ENCODE measurements around the gene ASCC3.

Gene ASCC3

DNA sequence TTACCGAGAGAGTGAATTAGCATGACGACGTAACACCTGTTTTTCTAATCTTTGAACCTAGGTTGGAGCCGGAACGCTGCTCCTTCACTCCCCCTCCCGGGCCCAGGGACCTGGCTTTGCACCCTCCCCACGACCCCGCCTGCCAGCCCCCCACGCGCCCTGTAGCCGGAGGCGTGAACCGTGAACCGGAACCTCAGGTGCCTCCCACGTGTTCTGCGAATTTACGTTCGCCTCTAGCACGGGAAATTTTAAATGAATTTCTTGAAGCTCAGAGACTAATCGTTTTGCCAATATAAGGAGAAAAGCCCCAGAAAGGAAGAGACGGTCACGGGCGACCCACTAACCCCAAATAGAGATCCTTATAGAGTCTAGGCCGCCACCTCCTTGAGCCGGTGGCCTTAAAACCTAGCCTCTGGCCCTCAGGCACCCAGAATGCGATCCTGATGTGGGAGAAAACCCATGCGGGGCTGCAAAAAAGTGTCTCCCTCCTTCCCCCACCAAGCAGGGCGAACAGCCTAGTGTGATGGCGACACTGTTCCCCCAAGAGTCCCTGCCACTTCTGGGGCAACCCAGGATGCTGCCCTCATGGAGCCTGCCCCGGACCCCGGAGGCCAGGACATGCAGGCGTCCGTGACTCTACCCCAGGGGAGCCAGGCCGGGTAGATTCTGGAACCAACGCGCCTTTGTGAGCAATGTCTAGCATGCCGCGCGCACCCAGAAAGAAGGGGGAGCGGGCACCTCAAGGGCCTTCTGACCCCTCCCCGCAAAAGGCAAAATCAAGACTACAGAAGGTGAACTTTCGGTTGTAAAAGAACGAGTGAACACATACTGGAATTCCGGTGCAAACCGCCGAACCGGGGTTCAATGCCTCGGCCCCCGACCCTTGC lies 413.8 kb downstream of the ASCC3 start:
- no peak for DNase-seq (ENCODE audit: low read depth in 2 of 2, low spot score in 1 of 2)

DNA sequence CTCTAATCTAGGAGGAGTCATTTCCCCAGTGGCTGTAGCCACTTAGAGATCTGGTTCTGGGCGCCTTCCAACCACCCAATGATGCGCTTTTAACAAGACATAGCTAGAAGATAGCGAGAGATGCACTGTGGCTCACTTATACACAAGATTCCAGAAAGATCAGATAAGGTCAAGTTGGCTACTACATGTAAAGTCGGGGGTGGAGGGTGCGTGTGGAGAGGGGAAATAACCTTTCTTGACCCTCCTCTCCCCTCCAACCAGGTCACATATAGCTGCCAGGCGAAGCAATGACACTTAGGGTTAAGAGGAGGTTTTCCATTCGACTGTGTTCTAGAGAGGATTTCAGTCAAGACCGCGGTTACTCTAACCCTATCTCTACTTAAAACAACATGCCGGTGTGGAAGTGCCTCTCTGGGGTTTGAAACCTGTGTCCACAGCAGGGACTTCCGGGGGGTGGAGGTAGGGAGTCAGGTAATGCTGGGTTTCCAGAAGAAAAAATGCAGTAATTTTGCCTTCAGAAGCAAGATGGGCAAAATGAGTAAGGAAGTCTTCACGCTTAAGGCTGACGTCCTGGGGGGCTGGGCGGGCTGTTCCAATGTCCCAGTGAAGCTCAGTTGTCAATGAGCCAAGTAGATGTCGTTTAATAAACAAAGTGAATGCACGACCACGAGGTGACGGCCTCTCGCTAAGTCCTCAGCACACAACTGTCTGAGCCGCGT lies 414.6 kb downstream of the ASCC3 start:
- DNase-seq (ENCODE audit: low read depth in 2 of 2, low spot score in 1 of 2) = no peak

DNA sequence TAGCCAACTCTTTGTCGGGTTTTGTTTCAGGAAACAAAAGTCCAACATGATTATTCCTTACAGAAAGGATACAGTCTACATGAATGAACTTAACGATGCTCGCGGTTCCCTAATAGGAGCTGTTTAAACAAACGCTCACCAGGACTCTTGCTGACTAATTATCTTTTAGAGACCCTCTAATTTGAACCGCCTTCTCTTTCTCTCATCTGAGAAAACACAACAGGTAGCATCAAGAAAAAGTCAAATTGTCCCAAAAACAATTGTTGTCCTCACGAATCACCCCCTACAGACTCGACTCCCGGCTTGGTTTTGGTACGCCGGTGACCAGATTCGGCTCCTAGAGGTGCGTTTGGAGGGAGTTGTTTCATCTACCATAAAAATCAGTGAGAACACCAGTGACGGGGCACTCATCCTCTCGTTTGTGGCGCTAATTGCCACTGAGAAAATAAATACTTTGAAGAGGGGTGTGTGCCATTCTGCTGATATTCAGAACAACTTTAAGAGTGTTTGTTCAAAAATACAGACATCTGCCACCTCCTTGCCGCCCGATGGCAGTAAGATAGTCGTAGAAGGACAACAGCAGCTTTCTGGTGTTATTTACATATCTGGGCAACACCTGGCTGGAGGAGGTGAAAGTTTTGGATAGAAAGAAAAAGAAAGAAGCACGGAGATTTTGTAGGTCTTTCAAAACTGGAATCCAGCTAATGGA lies 415.3 kb downstream of the ASCC3 start:
- DNase-seq (ENCODE audit: low read depth in 2 of 2, low spot score in 1 of 2) = no peak

DNA sequence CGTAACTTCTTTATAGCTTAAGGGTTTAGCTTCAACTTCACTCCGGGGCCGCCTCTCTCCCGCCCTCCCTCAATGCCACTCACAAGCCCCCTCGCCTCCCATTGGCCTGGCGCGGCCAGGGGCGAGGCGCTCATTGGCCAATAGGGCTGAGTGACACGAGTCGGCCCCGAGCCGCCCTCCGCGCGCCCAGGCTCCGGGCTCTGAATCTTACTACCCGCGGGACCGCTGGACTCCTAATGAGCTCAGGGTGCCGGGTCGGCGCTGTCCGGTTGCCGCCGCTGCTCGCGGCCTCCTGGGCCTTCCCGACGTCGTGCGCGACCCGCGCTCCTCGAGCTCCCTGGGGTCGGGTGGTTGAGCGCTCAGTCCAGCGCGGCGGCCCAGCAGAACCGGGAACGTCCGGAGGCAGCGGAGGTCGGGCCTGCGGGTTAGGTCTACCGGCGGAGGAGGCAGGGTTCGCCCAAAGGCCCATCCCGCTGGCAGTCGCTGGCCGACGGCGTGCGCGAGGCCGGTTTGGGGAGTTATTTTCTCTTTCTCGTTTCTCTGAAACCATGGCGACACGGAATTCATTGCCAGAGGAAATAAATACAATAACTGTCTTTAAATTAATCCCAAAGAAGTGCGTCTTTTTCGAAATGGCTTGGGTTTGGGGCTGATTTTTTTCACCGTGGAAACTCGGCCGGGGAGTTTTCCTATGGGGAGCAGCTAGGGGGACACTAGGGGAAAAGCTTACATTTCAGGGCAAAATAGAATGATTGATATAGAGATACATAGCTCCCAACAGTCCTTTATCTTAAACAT lies 416.0 kb downstream of the ASCC3 start, which contains the start of gene SIM1:
SIM1 (minus strand) TSS at position 19 of the 798 bp plus-strand sequence. CDS start 1,453 bp downstream, outside the sequence.
- DNase-seq (ENCODE audit: low read depth in 2 of 2, low spot score in 1 of 2) = no peak

DNA sequence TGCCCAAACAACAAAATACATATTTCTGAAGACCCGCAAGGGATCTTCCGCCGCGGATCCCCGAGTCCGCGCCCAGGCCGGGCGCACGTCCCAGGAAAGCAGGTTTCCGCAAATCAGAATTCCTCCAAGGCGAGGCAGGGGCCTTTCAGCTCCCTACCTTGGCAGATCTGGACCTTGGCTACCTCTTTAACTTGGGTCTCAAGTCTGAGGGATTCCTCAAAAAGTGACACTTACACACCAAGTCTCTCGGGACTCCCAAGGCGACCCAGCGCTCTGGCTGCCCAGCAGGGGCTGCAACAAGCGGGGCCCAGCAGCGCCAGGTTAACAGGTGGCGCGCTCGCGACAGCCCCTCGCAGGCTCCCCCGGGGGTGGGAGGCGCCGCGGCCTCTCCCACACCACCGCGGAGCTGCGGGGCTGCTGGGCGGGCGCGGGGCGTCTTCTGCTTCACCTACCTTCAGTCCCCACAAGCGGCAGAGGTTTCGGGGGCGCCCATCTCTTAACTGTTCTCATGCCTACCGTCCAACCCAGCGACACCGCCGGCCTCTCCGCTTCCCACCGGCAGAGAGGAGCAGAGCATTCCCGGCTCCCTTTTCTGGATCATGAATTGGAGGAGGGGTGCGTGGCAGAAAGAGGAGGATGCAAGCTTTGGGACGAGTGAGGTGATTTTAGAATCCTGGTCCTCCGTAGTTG lies 416.8 kb downstream of the ASCC3 start:
- DNase-seq (ENCODE audit: low read depth in 2 of 2, low spot score in 1 of 2) = no peak

DNA sequence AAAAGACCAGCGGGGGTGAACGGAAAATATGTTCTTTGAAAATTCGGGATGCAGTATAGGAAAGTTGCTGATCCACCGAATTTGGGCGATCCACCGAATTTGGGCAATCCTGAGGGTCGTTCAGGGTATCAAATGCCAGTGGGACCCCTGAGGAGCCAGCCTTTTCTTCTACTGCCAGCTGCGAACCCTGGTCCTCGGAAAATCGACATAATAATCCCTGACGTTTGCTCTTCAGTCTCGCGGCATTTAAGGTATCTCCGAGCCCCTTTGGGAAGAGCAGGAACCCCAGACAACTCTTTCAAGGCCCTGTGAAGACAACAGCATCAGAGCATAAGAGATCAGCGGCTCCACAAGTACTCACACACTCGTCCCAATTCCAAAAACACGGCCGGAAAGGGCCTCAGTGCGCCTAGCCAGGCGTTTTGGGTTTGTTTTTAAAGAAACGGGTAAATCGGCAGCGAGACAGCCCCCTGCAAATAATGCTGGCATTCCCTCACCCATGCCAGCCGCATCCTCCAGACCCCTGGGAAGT lies 417.4 kb downstream of the ASCC3 start:
- no peak for DNase-seq (ENCODE audit: low read depth in 2 of 2, low spot score in 1 of 2)

DNA sequence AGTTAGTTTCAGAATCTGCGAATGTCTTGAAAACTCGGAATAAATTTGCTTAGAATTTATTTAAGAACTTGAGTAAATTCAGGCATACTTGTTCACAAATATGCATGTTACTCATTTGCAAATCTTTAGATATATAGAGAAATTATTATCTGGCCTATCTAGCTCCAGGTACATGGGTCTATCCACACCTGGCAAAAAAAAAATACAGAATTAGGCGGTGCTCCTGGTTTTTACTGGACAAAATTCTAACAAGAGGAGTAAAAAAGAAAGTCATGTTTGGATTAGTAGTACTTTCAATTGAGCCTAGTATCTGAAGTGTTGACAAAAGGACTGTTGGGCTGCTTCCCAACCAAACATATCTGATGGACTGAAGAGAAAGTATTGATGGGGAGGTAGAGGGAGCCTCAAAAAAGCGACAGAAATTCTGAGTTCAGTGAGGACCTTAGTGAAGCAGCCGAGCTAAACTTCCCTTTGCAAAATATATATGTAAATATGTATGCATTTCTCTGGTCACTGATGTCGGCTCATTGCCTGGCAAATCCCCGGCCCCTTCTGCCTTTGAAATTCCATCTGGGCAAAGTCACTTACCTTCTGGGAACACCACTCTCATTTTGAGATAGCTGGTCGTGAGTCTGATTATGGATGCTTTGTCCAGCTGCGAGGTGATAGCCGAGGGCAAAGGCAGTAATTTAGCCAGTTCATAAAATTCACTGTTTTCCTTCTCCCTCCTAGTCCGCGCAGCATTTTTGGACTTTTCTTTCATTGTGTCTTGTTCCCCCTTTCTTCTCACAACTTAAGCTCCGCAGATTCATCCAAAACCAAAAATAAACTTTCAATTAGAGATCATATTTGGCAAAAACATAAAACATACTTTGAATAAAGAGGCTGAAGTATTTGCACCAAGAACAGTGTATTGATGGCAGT lies 418.2 kb downstream of the ASCC3 start:
- DNase-seq (ENCODE audit: low read depth in 2 of 2, low spot score in 1 of 2) = no peak

DNA sequence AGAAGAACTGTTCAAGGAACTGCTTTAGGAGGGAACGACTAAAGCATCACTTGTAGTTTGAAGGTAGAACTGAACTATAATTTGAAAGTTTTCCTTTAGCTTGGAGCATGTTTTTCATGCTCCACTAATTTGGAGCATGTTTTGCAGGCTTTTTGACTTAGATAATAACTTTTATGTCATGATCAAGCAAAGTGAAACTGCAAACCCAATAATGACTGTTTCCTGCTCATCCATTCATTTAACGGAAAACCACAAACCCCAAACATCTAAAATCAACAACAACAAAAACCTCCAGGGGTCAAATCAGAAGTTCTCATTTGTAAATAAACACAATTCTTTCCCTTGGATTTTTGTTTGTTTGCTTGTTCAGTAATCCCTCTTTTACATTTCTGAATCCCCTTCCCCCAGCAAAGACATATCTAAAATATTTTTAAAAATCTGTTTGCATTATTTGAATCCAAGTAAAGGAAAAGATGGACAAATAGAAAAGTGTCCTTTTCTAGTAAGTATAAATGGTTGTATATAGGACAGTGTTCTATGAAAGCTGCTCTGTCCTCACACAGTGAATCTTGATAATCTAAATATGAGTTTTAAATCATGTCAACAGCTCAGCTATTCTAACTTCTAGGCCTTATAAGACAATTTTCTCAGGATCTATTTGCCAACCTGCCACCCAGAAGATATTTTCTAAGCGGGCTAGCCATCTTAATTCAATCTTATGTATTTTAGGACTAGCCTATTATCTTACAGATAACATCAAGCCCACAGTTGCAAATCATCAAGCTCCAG lies 419.0 kb downstream of the ASCC3 start:
- DNase-seq (ENCODE audit: low read depth in 2 of 2, low spot score in 1 of 2) = no peak

DNA sequence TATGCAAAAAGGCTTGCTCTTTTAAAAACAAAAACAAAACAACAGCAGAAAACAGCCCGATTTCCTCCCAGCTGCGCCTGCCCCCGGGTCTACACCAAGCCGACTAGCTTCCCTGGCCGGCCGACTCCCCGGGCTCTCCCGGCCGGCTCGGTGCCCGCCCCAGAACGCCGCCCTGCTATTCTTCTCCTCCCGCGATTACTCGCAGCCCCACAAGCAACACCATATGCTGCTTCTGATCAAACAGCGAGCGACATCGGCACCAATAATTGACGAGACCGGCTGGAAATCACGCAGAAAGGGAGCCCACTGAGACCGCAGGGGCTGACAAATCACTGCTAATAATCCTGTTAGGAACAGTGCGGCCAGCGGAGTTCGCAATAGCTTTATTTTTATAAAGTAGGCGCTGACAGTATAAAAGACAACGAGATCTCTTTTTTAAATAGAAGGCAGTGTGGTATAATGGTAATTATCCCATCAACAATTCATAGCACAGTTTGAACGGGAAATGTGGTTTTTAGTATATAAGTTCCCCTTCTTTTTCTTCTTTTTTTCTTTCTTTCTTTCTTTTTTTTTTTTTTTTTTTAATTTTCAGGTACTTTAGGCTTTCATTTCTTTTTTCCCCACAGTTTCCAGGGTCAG lies 419.7 kb downstream of the ASCC3 start:
- no peak for DNase-seq (ENCODE audit: low read depth in 2 of 2, low spot score in 1 of 2)

DNA sequence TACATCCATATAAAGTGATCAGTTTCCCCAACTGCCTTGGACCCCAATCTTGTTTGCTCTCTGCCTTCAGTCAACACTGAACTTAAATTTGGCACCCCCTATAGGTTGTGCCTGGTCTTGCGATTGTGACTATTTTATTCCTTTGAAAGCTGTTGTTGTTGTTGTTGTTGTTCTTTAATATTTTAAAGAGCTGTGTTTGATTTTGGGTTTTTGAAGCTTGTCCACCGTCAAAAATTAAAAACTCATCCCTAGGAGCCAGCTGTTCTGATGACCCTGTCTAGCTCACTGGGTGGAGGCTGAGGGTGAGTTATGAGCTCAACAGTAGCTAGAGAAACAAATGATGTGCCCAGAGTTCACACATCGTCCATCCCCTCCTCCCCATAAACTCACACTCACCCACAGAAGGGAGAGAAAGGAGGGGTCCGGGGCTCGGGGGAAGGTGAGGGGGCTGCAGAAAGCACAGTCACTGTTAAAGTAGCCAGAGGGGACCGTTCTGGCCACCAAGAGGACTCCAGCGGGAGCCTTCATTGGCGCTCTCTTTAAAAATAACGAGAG lies 420.4 kb downstream of the ASCC3 start:
- DNase-seq (ENCODE audit: low read depth in 2 of 2, low spot score in 1 of 2) = no peak

DNA sequence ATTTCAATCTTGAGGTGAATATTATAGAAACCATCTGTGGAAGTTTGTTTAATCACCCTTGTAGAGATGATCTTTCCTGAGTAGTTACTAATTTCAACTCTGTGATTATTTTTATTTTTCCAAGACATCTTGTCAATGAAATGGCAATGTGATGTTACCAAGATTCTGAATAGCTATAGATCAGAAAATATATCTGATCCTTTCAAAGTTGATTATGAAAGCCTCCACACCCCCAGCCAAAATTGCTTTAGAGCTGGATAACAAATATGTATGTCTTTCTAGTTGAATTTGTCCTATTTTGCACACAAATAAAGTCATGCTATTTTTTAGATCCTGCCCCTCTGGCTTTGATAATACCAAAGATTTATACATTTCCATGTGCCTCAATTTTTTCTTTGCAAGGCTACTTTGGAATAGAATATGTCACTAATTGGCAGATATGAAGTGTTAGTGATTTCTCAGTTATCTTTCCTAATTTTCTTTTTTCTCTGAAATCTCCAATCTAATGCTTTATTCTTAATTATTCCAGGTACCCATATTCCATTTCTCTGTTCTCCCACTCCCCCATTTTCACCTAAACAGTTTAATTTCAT lies 421.4 kb downstream of the ASCC3 start:
- no peak for DNase-seq (ENCODE audit: low read depth in 2 of 2, low spot score in 1 of 2)

DNA sequence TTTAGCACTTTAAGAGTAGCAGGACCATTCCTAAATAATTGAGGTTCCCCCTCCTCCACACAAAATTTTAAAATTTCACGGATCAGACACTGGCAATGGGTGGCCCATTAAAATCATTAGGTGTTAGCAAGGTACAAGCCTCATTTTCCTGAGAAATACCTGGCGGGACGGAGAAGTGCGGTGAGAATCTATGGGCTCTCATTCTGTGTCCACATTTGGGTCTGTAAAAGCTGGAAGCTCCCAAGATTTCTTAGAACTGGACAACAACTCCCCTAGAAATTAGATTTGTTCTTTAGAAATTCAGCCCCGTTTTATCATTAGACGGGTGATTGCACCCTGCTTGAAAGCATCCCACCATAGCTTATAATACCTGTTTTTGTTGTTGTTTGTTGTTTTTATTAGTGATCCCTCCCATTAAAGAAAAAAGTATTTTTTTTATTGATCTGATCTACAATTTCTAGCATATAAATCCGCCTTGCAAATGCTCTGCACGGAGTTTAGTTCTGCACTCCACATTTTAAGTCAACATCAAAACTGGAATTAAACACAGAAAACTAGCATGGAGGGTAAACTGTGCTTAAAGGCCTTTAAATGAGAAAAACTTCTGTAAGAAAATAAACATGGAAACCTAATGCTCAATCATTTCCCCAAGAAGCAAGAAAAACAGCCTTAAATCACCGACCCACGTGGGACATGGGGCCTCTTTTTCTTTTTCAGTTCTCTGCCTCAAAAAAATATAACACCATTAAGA lies 422.1 kb downstream of the ASCC3 start:
- no peak for DNase-seq (ENCODE audit: low read depth in 2 of 2, low spot score in 1 of 2)
